B cell (primary cell): Measurements from ENCODE around the gene ANKRD13D. TPM values are rescaled to one million over a fixed set of nuclear protein-coding genes. Genes with fewer than 3 reads are reported as not detected.

Source experiments
- ATAC-seq: fragments of 200-7000 bp; cut with Tn5 transposase; one replicate; pipeline ENCODE4 v1.10.0; 2021; ENCODE audit warnings: low read depth, mild to moderate bottlenecking, moderate number of reproducible peaks, moderate library complexity
- CTCF ChIA-PET: fragments of 350-600 bp; sonication (Branson Sonifier 250); formaldehyde crosslinking; loops from one replicate; lab custom pipeline; 2021; ENCODE audit warnings: antibody characterized with exemption, inconsistent platforms; lab: Charles Lee
- POLR2A ChIA-PET: fragments of 350-600 bp; sonication (Branson Sonifier 250); formaldehyde crosslinking; loops from one replicate; lab custom pipeline; 2021; ENCODE audit warnings: antibody characterized with exemption; lab: Charles Lee
- DNase-seq: peaks from one replicate; pipeline ENCODE4 v3.0.0; 2013
- H2AFZ ChIP-seq: 2 replicates; pipeline ENCODE4 v1.6.1; 2012; ENCODE audit warnings: mild to moderate bottlenecking, low read depth, low read length; ENCODE audit not compliant: insufficient read depth, poor library complexity, severe bottlenecking
- H3K27ac ChIP-seq, 2 donors: 1 replicate in 1 of 2; 2 replicates in 1 of 2; pipeline ENCODE4 v1.5.1; 2012 to 2013; ENCODE audit warnings: low read length in 2 of 2, mild to moderate bottlenecking in 2 of 2, moderate library complexity in 1 of 2
- H3K27me3 ChIP-seq, 4 experiments: fragments of 200-600 bp in 1 of 4; sonication (generic) in 1 of 4; replicated peaks in 1 of 4; 1 replicate in 2 of 4; 2 replicates in 2 of 4; pipeline versions ENCODE4 v1.6.1 to v1.7.0; 2013 to 2016; ENCODE audit warnings: low read length in 3 of 4, mild to moderate bottlenecking in 2 of 4, mixed read lengths in 1 of 4, moderate library complexity in 1 of 4; ENCODE audit not compliant: insufficient read depth in 4 of 4, control insufficient read depth in 3 of 4; ENCODE audit errors: control extremely low read depth in 1 of 4
- H3K36me3 ChIP-seq, 2 experiments: replicated peaks in 1 of 2; 1 replicate in 1 of 2; 2 replicates in 1 of 2; pipeline versions ENCODE4 v1.6.1 to v1.7.1; 2013; ENCODE audit warnings: low read length in 1 of 2; ENCODE audit not compliant: insufficient read depth in 2 of 2, control insufficient read depth in 1 of 2; ENCODE audit errors: control extremely low read depth in 1 of 2, extremely low read depth in 1 of 2
- H3K4me1 ChIP-seq, 2 donors: fragments of 200-600 bp in 1 of 2; sonication (generic) in 1 of 2; 1 replicate in 1 of 2; 2 replicates in 1 of 2; pipeline versions ENCODE4 v1.5.1 to v1.6.1; 2013 to 2017; ENCODE audit warnings: low read length in 2 of 2; ENCODE audit not compliant: control insufficient read depth in 2 of 2, insufficient read depth in 2 of 2
- H3K4me2 ChIP-seq: replicated peaks from 2 replicates; pipeline ENCODE3; 2012; ENCODE audit warnings: mild to moderate bottlenecking, low read depth, low read length; ENCODE audit not compliant: poor library complexity, severe bottlenecking
- H3K4me3 ChIP-seq, 5 experiments: fragments of 200-600 bp in 1 of 5; sonication (generic) in 1 of 5; 1 replicate in 3 of 5; 2 replicates in 2 of 5; pipeline versions ENCODE4 v1.5.1 to v1.7.0; 2011 to 2016; ENCODE audit warnings: low read length in 4 of 5, mild to moderate bottlenecking in 4 of 5, low read depth in 2 of 5, control low read depth in 1 of 5, moderate library complexity in 1 of 5; ENCODE audit not compliant: insufficient read depth in 1 of 5; ENCODE audit errors: control extremely low read depth in 1 of 5, extremely low read depth in 1 of 5
- H3K79me2 ChIP-seq: fragments of 200-600 bp; sonication (generic); one replicate; pipeline ENCODE4 v1.6.0; 2016; ENCODE audit warnings: low read length; ENCODE audit not compliant: control insufficient read depth, insufficient read depth
- H3K9ac ChIP-seq: fragments of 200-600 bp; sonication (generic); 2 replicates; pipeline ENCODE4 v1.6.1; 2017; ENCODE audit warnings: mild to moderate bottlenecking, low read length, moderate library complexity
- H3K9me3 ChIP-seq, 3 donors: one replicate each; pipeline versions ENCODE4 v1.6.1 to v1.7.1; 2013; ENCODE audit warnings: low read length in 2 of 3; ENCODE audit not compliant: control insufficient read depth in 2 of 3, insufficient read depth in 1 of 3; ENCODE audit errors: control extremely low read depth in 1 of 3
- H4K20me1 ChIP-seq: 2 replicates; pipeline ENCODE4 v1.6.0; 2012; ENCODE audit warnings: mild to moderate bottlenecking, low read length; ENCODE audit not compliant: insufficient read depth, control insufficient read depth, poor library complexity, severe bottlenecking
- H3K27ac Mint-ChIP-seq: one replicate; pipeline ENCODE4 v1.8.0; 2021; ENCODE audit warnings: mixed read lengths
- H3K27me3 Mint-ChIP-seq: one replicate; pipeline ENCODE4 v1.8.0; 2021; ENCODE audit warnings: mixed read lengths
- H3K4me1 Mint-ChIP-seq: one replicate; pipeline ENCODE4 v1.8.0; 2021; ENCODE audit warnings: mixed read lengths
- H3K4me3 Mint-ChIP-seq: one replicate; pipeline ENCODE4 v1.8.0; 2021; ENCODE audit warnings: mixed read lengths
- H3K9me3 Mint-ChIP-seq: one replicate; pipeline ENCODE4 v1.8.0; 2022; ENCODE audit warnings: mixed read lengths; ENCODE audit not compliant: insufficient read depth
- CTCF ChIP-seq: fragments of 200-600 bp; IDR thresholded peaks from one replicate; pipeline ENCODE4 v1.8.0; 2022; ENCODE audit warnings: antibody characterized with exemption, mild to moderate bottlenecking
- EZH2 ChIP-seq: IDR thresholded peaks from 2 replicates; pipeline ENCODE4 v1.6.1; 2012; ENCODE audit warnings: borderline replicate concordance, low read depth, mild to moderate bottlenecking, moderate library complexity, low read length; ENCODE audit not compliant: insufficient read depth, poor library complexity, severe bottlenecking
- WGBS: methylation state at CpG from one replicate; pipeline ENCODE4 v1.1.5; 2013; ENCODE audit warnings: missing lambda C conversion rate; ENCODE audit not compliant: insufficient coverage; 5-methylcytosine and 5-hydroxymethylcytosine counted together
- intact Hi-C: fragments of 100-400 bp; cut with micrococcal nuclease; formaldehyde crosslinking; loops from one replicate; pipeline ENCODE4 v1.10.0; 2022
- polyA plus RNA-seq: library from polyadenylated mRNA; depleted of rRNA; stranded (reverse); fragments of >200 nt; gene quantifications from 2 replicates; pipeline ENCODE4 v1.2.3, GENCODE V29; 2012
- total RNA-seq, 2 donors: library from RNA; stranded (reverse); fragments of 120-200 nt in 1 of 2; gene quantifications; 1 replicate in 1 of 2; 2 replicates in 1 of 2; pipeline versions ENCODE4 v1.2.3 to v1.2.4, GENCODE V29; 2013 to 2022

ANKRD13D gene
- total and polyA plus RNA-seq, 2 donors (not counting 1 experiment from before 2014, with no cell fraction given) = 189 to 252 TPM

GRCh38 chr11:67291481-67292381 lies 2.6 kb downstream of the ANKRD13D start:
- H3K4me2 ChIP-seq = no peak overlapping the region
- DNase-seq (no peak), ATAC-seq (no peak)
- Mint-ChIP-seq H3K27ac (no peak overlapping the region), H3K4me3 (peak overlapping the region; percentile 29), H3K4me1 (peaks cover 43% of the 10 kb centered on the region), H3K27me3 (no peaks in the 10 kb centered on the region), H3K9me3 (peaks cover under 1% of the 10 kb centered on the region)
- H3K36me3 ChIP-seq = peaks cover 4 to 56% of the 10 kb centered on the region in 2 experiments
- H3K4me1 ChIP-seq = peaks cover 31 to 38% of the 10 kb centered on the region in 2 donors
- H4K20me1 ChIP-seq = peaks cover 26% of the 10 kb centered on the region
- no peaks in the 10 kb centered on the region for H3K27me3 ChIP-seq
- H3K27ac ChIP-seq = no peak overlapping the region
- WGBS = 99% methylated on average over 32 of the region's 33 CpGs
- intact Hi-C loops = no loop called here
- H3K79me2 ChIP-seq = peaks cover 49% of the 10 kb centered on the region
- no peak overlapping the region for H3K4me3 ChIP-seq
- POLR2A ChIA-PET = interaction anchor here (1.1 to 1.3 kb wide), 2 partner anchors 14 to 23 kb away, joined by 3 read pairs; no protein-coding TSS in a partner anchor
- H2AFZ ChIP-seq = no peak overlapping the region
- TF ChIP-seq EZH2 (no peak), CTCF (no peak)
- H3K9ac ChIP-seq = no peak overlapping the region
- peaks cover 7 to 14% (median 14%) of the 10 kb centered on the region in 3 donors for H3K9me3 ChIP-seq
- CTCF ChIA-PET = interaction anchor here (1.4 to 4.3 kb wide), 3 partner anchors 26 to 90 kb away, joined by 3 to 24 read pairs (median 10); no protein-coding TSS in a partner anchor
